ENCODE results near the gene IQSEC1. TPM values are rescaled to one million over a fixed set of nuclear protein-coding genes. Genes with fewer than 3 reads are reported as not detected.

IQSEC1 gene
- total and polyA plus RNA-seq, 2 of the 8 experiments (the other 6 are each of a cell fraction or from before 2014, with no cell fraction given) = 6.8 to 28.8 TPM

GRCh38 chr3:13069495-13069894 lies 3.7 kb downstream of the IQSEC1 start:
- no peak overlapping the region for H3K9ac ChIP-seq (replicated peaks in 1 of 4; ENCODE audit: extremely low read depth in 1 of 4, low read depth in 3 of 4, low read length in 3 of 4)
- no peak for FAIRE-seq
- POLR2A ChIA-PET (ENCODE audit: partially characterized antibody) = no interaction called here
- TF ChIP-seq PHF8 (conservative IDR thresholded peaks at IDR 0.05; ENCODE audit: low read depth, low read length) = no peak
- no peak for TF ChIP-seq JUND (IDR thresholded peaks at IDR 0.05; ENCODE audit: low read length)
- no peak for TF ChIP-seq KDM5A (IDR thresholded peaks at IDR 0.05; ENCODE audit: low read length)
- no peak for TF ChIP-seq TCF12 (IDR thresholded peaks at IDR 0.05; ENCODE audit: low read depth, low read length)
- TF ChIP-seq RNF2 (IDR thresholded peaks at IDR 0.05; ENCODE audit: borderline replicate concordance, low read depth, low read length, missing control alignments, poor library complexity, severe bottlenecking) = no peak
- TF ChIP-seq BACH1 (IDR thresholded peaks at IDR 0.05; ENCODE audit: low read length) = no peak
- TF ChIP-seq TAF7 (optimal IDR thresholded peaks at IDR 0.05; ENCODE audit: borderline replicate concordance, low read depth, low read length) = no peak

More at GRCh38 chr3:13069495-13069894, 3.7 kb downstream of the IQSEC1 start:
- Histone ChIP-seq H2BK15ac (ENCODE audit: low read length) (no peak overlapping the region), H3K23me2 (ENCODE audit: low read depth, low read length) (peaks cover 5% of the 10 kb centered on the region; the same call in 1 of the 2 replicates), H3K79me1 (ENCODE audit: low read depth, low read length) (no peaks in the 10 kb centered on the region), H3K36me3 (ENCODE audit: control insufficient read depth in 2 of 4, insufficient read depth in 4 of 4, low read length in 3 of 4) (no peaks in the 10 kb centered on the region), H3K4ac (replicated peaks; ENCODE audit: insufficient read length, low read depth, low read length) (no peak overlapping the region), H2BK5ac (ENCODE audit: low read depth, low read length) (no peak overlapping the region), H3K27ac (ENCODE audit: low read depth, low read length) (no peak overlapping the region), H2BK20ac (ENCODE audit: low read length) (no peak overlapping the region), H4K8ac (ENCODE audit: extremely low read depth, insufficient read depth, low read length) (no peak overlapping the region), H2BK120ac (replicated peaks; ENCODE audit: low read depth, low read length) (no peak overlapping the region), H3K9me3 (ENCODE audit: insufficient read depth in 2 of 2, low read depth in 1 of 2, low read length in 1 of 2) (no peaks in the 10 kb centered on the region), H3K4me3 (ENCODE audit: extremely low read depth in 1 of 4, insufficient read depth in 2 of 4, low read depth in 3 of 4, low read length in 4 of 4) (no peak overlapping the region), H3K14ac (ENCODE audit: insufficient read length) (no peak overlapping the region), H3K4me2 (ENCODE audit: insufficient read depth in 1 of 2, low read depth in 2 of 2, low read length in 2 of 2) (no peak overlapping the region), H3K4me1 (replicated peaks in 1 of 4; ENCODE audit: control insufficient read depth in 3 of 4, insufficient read depth in 4 of 4, low read length in 3 of 4) (peaks cover 0 to 13% (median 4%) of the 10 kb centered on the region in 4 experiments; a peak in 5 of 7 replicates), H2AFZ (ENCODE audit: low read length) (no peak overlapping the region), H3K27me3 (replicated peaks in 1 of 4; ENCODE audit: control insufficient read depth in 3 of 4, extremely low read depth in 1 of 4, insufficient read depth in 3 of 4, low read length in 3 of 4) (peaks cover 6 to 24% (median 20%) of the 10 kb centered on the region in 4 experiments), H4K5ac (ENCODE audit: insufficient read length, low read depth, low read length) (no peak overlapping the region), H3K18ac (ENCODE audit: extremely low read depth, low read length) (no peak overlapping the region), H4K20me1 (replicated peaks in 1 of 2; ENCODE audit: control insufficient read depth in 1 of 2, insufficient read depth in 2 of 2, low read length in 2 of 2) (peaks cover 5% of the 10 kb centered on the region in 2 experiments), H4K91ac (replicated peaks; ENCODE audit: insufficient read length, low read length) (no peak overlapping the region), H2BK12ac (ENCODE audit: low read depth, low read length) (no peak overlapping the region), H3K23ac (ENCODE audit: insufficient read length) (no peak overlapping the region), H3K79me2 (ENCODE audit: control insufficient read depth in 1 of 2, insufficient read depth in 2 of 2, low read length in 2 of 2) (no peaks in the 10 kb centered on the region), H3K56ac (replicated peaks; ENCODE audit: insufficient read length, low read depth, low read length) (no peak overlapping the region), H2AK5ac (ENCODE audit: low read depth, low read length) (no peak overlapping the region)
- 82% methylated on average over 4 of the region's 4 CpGs; no CpG with 5 or more reads in 1 of the 2 experiments for WGBS, 2 experiments (ENCODE audit: extremely low coverage in 1 of 2, insufficient coverage in 1 of 2, insufficient read length in 1 of 2, insufficient replicate concordance in 2 of 2, low coverage in 1 of 2, low lambda C conversion rate in 2 of 2, missing lambda C conversion rate in 1 of 2)
- CTCF ChIA-PET (ENCODE audit: partially characterized antibody) = interaction anchor here (1.0 kb wide), 1 partner anchor 22 kb away, joined by 4 read pairs; no protein-coding TSS in a partner anchor
- DNase-seq (ENCODE audit: low read depth in 1 of 2, low spot score in 2 of 2) = no peak
